ENCODE data around the gene GJD2.

GJD2 gene

GRCh38 chr15:34721802-34722438 lies 32.9 kb downstream of the GJD2 start:
- no peak for DNase-seq

GRCh38 chr15:34721157-34721801 lies 33.5 kb downstream of the GJD2 start:
- DNase-seq, result no peak

- DNase-seq, result no peak
Observed at GRCh38 chr15:34719695-34720094, 35.1 kb downstream of the GJD2 start.

- no peak for DNase-seq
Observed at GRCh38 chr15:34718681-34719665, 35.8 kb downstream of the GJD2 start.

- DNase-seq, result no peak
Observed at GRCh38 chr15:34717729-34718128, 37.1 kb downstream of the GJD2 start.

GRCh38 chr15:34716111-34716510 lies 38.7 kb downstream of the GJD2 start:
- DNase-seq, result no peak

GRCh38 chr15:34714476-34715121 lies 40.2 kb downstream of the GJD2 start:
- no peak for DNase-seq

- DNase-seq, result no peak
Observed at GRCh38 chr15:34713635-34714034, 41.2 kb downstream of the GJD2 start.

GRCh38 chr15:34709866-34710265 lies 44.9 kb downstream of the GJD2 start:
- DNase-seq, result no peak

GRCh38 chr15:34708422-34708821 lies 46.4 kb downstream of the GJD2 start:
- peak in 1 of 5 experiments; percentile 24 for DNase-seq

- no peak for DNase-seq
Observed at GRCh38 chr15:34701536-34701935, 53.3 kb downstream of the GJD2 start.
